Pons (tissue), 1 donor: ENCODE results near the gene OPALIN.

ENCODE experiments used
- DNase-seq: peaks from one replicate; pipeline ENCODE4 v3.0.0-alpha.2; 2016; ENCODE audit warnings: low spot score

The OPALIN gene

GRCh38 chr10:96358851-96359540 lies at the start of gene OPALIN:
OPALIN (minus strand) TSS chr10:96359002; CDS start chr10:96358896, 106 bp downstream.
- DNase-seq, result peak; percentile 69

GRCh38 chr10:96408201-96408600 lies 49.4 kb upstream of the OPALIN start:
- no peak for DNase-seq

- DNase-seq, result no peak
These were observed 48.8 kb upstream of the OPALIN start for GRCh38 chr10:96407560-96408069.

- DNase-seq, result no peak
These were observed 47.3 kb upstream of the OPALIN start for GRCh38 chr10:96406091-96406490.

- DNase-seq, result no peak
These were observed 43.9 kb upstream of the OPALIN start for GRCh38 chr10:96402417-96403305.

GRCh38 chr10:96401036-96401435 lies 42.2 kb upstream of the OPALIN start:
- DNase-seq, result peak; percentile 84

GRCh38 chr10:96400465-96400864 lies 41.7 kb upstream of the OPALIN start:
- DNase-seq, result peak; percentile 97

GRCh38 chr10:96397902-96398301 lies 39.1 kb upstream of the OPALIN start:
- DNase-seq, result no peak

- DNase-seq, result peak; percentile 80
These were observed 37.4 kb upstream of the OPALIN start for GRCh38 chr10:96395931-96396877.

GRCh38 chr10:96390460-96390864 lies 31.7 kb upstream of the OPALIN start:
- peak; percentile 71 for DNase-seq

GRCh38 chr10:96389785-96390184 lies 31.0 kb upstream of the OPALIN start:
- no peak for DNase-seq

GRCh38 chr10:96387601-96388000 lies 28.8 kb upstream of the OPALIN start:
- no peak for DNase-seq

- DNase-seq, result no peak
These were observed 28.4 kb upstream of the OPALIN start for GRCh38 chr10:96387161-96387560.

- DNase-seq, result no peak
These were observed 25.7 kb upstream of the OPALIN start for GRCh38 chr10:96384506-96384905.

GRCh38 chr10:96380821-96381220 lies 22.0 kb upstream of the OPALIN start:
- no peak for DNase-seq

- DNase-seq, result no peak
These were observed 21.0 kb upstream of the OPALIN start for GRCh38 chr10:96379758-96380157.

- no peak for DNase-seq
These were observed 19.9 kb upstream of the OPALIN start for GRCh38 chr10:96378741-96379140.

- DNase-seq, result no peak
These were observed 19.1 kb upstream of the OPALIN start for GRCh38 chr10:96377816-96378294.

- DNase-seq, result no peak
These were observed 17.7 kb upstream of the OPALIN start for GRCh38 chr10:96376483-96376882.

- DNase-seq, result peak; percentile 94
These were observed 16.4 kb upstream of the OPALIN start for GRCh38 chr10:96374985-96375830.

- DNase-seq, result no peak
These were observed 15.8 kb upstream of the OPALIN start for GRCh38 chr10:96374639-96374984.
